Ascending aorta (tissue), 2 donors: ENCODE data around the gene MMP10. TPM values are rescaled to one million over a fixed set of nuclear protein-coding genes. Genes with fewer than 3 reads are reported as not detected.

Source experiments
- DNase-seq, 2 donors: peaks; one replicate each; pipeline ENCODE4 v3.0.0-alpha.2; 2019; ENCODE audit warnings: low spot score in 2 of 2
- H3K27ac ChIP-seq, 2 donors: fragments of 200-600 bp; sonication (generic); one replicate each; pipeline ENCODE4 v1.5.1; 2016 to 2017; ENCODE audit warnings: mild to moderate bottlenecking in 1 of 2
- H3K27me3 ChIP-seq: fragments of 200-600 bp; sonication (generic); one replicate; pipeline ENCODE4 v1.5.1; 2017
- H3K36me3 ChIP-seq, 2 donors: fragments of 200-600 bp; sonication (generic); one replicate each; pipeline ENCODE4 v1.5.1; 2016
- H3K4me1 ChIP-seq, 2 donors: fragments of 200-600 bp; sonication (generic); one replicate each; pipeline ENCODE4 v1.5.1; 2016 to 2017; ENCODE audit warnings: mild to moderate bottlenecking in 1 of 2
- H3K4me3 ChIP-seq, 2 donors: fragments of 200-600 bp; sonication (generic); one replicate each; pipeline ENCODE4 v1.5.1; 2016 to 2017; ENCODE audit warnings: mild to moderate bottlenecking in 1 of 2
- H3K9me3 ChIP-seq, 2 donors: fragments of 200-600 bp; sonication (generic); one replicate each; pipeline ENCODE4 v1.5.1; 2016
- CTCF ChIP-seq, 3 experiments: fragments of 200-600 bp in 2 of 3; fragments of 450-650 bp in 1 of 3; sonication (generic) in 2 of 3; IDR thresholded peaks; one replicate each; pipeline ENCODE4 v1.5.1; 2016 to 2019; ENCODE audit warnings: antibody characterized with exemption in 3 of 3, mild to moderate bottlenecking in 1 of 3, moderate library complexity in 1 of 3
- intact Hi-C: fragments of 100-400 bp; cut with DNase I; formaldehyde crosslinking; loops from one replicate; pipeline ENCODE4 v1.15.1; 2023
- total RNA-seq: library from RNA; depleted of rRNA; stranded (reverse); fragments of >200 nt; gene quantifications from one replicate; pipeline ENCODE4 v1.1.0, GENCODE V29; 2016

MMP10 gene
- total RNA-seq, 1 donor from 2014 or later = not detected

- DNase-seq = no peak
- no peaks in the 10 kb centered on the region for H3K9me3 ChIP-seq
- no peaks in the 10 kb centered on the region for H3K36me3 ChIP-seq
- H3K4me1 ChIP-seq = no peaks in the 10 kb centered on the region
- no peak overlapping the region for H3K4me3 ChIP-seq
- no peak for TF ChIP-seq CTCF (IDR thresholded peaks at IDR 0.05)
- H3K27ac ChIP-seq = no peak overlapping the region
- no peaks in the 10 kb centered on the region for H3K27me3 ChIP-seq
- intact Hi-C loops = no loop called here
Observed at GRCh38 chr11:102767800-102768199, 12.6 kb downstream of the MMP10 start.

- Histone ChIP-seq H3K4me1 (no peaks in the 10 kb centered on the region), H3K36me3 (no peaks in the 10 kb centered on the region), H3K9me3 (no peaks in the 10 kb centered on the region), H3K27me3 (no peaks in the 10 kb centered on the region), H3K4me3 (no peak overlapping the region), H3K27ac (no peak overlapping the region)
- intact Hi-C loops = no loop called here
- no peak for TF ChIP-seq CTCF (IDR thresholded peaks at IDR 0.05)
- DNase-seq = no peak
Observed at GRCh38 chr11:102763440-102763839, 17.0 kb downstream of the MMP10 start.

GRCh38 chr11:102762361-102762767 is 18.1 kb downstream of the MMP10 start:
- intact Hi-C loops = no loop called here
- no peak for TF ChIP-seq CTCF (IDR thresholded peaks at IDR 0.05)
- no peaks in the 10 kb centered on the region for H3K9me3 ChIP-seq
- no peak overlapping the region for H3K4me3 ChIP-seq
- no peaks in the 10 kb centered on the region for H3K4me1 ChIP-seq
- H3K27me3 ChIP-seq = no peaks in the 10 kb centered on the region
- H3K27ac ChIP-seq = no peak overlapping the region
- DNase-seq = no peak
- no peaks in the 10 kb centered on the region for H3K36me3 ChIP-seq

GRCh38 chr11:102761646-102762238 is 18.7 kb downstream of the MMP10 start:
- Histone ChIP-seq H3K9me3 (no peaks in the 10 kb centered on the region), H3K27ac (no peak overlapping the region), H3K4me3 (no peak overlapping the region), H3K27me3 (no peaks in the 10 kb centered on the region), H3K4me1 (no peaks in the 10 kb centered on the region), H3K36me3 (no peaks in the 10 kb centered on the region)
- DNase-seq = no peak
- intact Hi-C loops = no loop called here
- TF ChIP-seq CTCF (IDR thresholded peaks at IDR 0.05) = no peak

- no peak for DNase-seq
- intact Hi-C loops = no loop called here
Observed at GRCh38 chr11:102760344-102761035, 19.9 kb downstream of the MMP10 start.

More at GRCh38 chr11:102760344-102761035, 19.9 kb downstream of the MMP10 start:
- TF ChIP-seq CTCF (IDR thresholded peaks at IDR 0.05) = no peak
- no peak overlapping the region for H3K27ac ChIP-seq
- H3K4me1 ChIP-seq = no peaks in the 10 kb centered on the region
- no peaks in the 10 kb centered on the region for H3K27me3 ChIP-seq
- no peaks in the 10 kb centered on the region for H3K36me3 ChIP-seq
- no peaks in the 10 kb centered on the region for H3K9me3 ChIP-seq
- no peak overlapping the region for H3K4me3 ChIP-seq
